HG02884 (cell line): Measurements from ENCODE around the gene NMRK2.
"Not testable (repeated sequence)": the region's sequence is repeated elsewhere in the genome, so short reads cannot be mapped to it uniquely, and the experiment has no call there.

Experiments
- ATAC-seq: cut with Tn5 transposase; IDR thresholded peaks from one replicate; pipeline ENCODE4 v1.9.1; 2021; ENCODE audit warnings: mild to moderate bottlenecking, moderate library complexity; ENCODE audit not compliant: unreplicated experiment

Gene NMRK2

DNA sequence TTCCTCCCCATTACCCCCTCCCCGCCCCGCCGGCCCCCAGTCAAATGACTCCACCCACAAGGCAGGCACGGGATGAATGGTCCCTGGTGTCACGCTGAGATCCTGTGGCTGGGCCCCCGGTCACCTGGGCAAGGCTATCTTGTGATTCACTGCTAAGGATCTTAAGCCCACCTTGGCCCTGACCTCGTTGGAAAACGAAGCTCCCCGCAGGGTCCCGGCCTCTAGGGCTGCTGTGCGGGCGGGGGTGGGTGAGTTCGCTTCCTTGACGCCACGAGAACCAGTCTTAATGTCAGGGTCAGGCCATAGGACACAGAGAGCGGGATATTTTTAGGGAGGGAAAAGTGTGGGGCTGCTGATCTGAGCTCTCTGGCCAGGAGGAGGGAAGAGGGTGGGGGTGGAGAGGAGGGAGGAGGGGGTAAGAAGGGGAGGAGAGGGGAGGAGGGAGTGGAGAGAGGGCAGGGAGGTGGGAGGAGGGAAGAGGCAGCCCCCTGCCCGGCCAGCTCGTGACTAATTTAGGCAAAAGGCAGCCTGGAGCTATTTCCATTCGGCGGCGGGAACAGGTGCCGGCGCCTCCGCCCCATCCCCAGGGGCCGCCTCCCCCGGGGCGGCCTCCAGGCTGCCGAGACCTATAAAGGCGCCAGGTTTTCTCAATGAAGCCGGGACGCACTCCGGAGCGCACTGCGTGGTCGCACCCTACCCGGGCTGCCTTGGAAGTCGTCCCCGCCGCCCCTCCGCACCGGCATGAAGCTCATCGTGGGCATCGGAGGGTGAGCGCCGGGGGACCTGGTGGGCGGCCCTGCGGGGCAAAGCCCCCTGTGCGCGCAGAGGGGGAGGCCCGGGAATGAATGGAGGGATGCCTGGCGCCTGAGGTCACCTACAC lies at the start of gene NMRK2:
Gene NMRK2 (plus strand): TSS at position 139 of the 880 bp plus-strand sequence. CDS start 603 bp downstream, at position 742.
- no peak for ATAC-seq

DNA sequence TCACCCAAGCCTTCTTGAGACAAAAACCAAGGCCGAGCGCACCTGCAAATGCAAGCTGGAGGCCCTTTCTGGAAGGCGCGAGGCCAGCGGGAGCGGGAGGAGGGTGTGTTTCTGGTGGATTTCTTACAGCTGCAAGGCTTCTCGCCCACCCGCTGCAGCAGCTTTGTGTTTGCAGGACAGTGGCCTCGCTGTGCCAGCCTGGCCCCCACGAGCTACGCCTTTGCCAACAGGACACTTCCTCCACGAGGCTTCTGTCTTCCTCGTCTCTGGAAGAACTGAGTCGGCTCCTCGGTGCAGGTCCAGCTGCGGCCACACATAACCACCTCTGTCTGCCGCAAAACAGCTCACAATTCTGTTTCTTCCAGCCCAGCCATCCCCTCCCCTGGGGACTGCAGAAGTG lies 42.3 kb upstream of the NMRK2 start:
- no peak for ATAC-seq

DNA sequence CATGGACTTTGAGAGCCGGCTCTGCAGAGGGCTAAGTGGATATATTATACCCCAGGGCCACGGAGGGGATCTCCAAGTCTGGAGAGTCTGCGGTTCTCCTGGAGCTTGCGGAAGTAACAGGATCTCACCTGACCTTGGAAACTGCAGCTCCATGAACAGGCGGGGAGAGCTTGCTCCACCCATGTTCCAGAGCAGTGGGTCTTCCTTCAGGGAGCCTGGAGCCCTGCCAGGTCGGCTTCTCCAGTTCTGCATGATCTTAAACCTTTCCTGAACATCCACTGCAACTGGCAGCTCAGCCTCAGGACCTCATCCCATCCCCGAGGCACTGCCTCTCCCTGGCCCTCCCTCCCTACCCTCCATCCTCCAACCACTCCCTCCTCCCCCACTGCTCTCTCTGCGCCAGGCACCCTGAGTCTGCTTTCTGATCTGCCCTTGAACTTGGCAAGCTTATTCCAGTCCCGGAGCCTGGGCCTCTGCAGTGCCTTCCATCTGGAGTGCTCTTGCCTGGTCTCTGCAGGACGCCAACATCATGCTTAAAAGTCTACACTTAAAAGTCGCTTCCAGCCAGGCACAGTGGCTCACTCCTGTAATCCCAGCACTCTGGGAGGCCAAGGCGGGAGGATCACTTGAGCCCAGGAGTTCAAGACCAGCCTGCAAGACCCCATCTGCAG lies 39.2 kb upstream of the NMRK2 start:
- ATAC-seq = no peak

DNA sequence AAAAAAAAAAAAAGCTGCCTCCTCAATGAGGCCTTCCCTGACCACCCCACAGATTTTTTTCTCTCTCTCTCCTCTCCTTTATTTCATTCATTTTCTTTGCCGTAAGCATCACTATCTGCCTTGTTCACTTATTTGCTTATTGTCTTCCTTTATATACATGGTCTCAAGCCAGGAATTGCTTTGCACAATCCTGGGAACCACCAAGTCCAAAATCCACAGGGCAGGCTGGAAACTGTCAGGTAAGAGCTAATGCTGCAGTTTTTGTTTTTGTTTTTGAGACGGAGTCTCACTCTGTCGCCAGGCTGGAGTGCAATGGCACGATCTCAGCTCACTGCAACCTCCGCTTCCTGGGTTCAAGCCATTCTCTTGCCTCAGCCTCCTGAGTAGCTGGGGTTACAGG lies 37.9 kb upstream of the NMRK2 start:
- ATAC-seq = not testable (repeated sequence)

DNA sequence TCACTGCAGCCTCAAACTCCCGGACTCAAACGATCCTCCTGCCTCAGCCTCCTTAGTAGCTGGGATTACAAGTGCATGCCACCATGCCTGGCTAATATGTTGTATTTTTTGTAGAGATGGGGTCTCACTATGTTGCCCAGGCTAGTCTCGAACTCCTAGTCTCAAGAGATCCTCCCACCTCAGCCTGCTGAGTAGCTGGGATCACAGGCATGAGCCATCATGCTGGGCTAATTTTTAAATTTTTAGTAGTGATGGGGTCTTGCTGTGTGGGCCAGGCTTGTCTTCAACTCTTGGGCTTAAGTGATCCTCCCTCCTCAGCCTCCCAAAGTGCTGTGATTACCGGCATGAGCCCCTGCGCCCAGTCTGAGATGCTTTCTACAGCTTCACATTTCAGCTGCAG lies 37.1 kb upstream of the NMRK2 start:
- ATAC-seq = no peak

DNA sequence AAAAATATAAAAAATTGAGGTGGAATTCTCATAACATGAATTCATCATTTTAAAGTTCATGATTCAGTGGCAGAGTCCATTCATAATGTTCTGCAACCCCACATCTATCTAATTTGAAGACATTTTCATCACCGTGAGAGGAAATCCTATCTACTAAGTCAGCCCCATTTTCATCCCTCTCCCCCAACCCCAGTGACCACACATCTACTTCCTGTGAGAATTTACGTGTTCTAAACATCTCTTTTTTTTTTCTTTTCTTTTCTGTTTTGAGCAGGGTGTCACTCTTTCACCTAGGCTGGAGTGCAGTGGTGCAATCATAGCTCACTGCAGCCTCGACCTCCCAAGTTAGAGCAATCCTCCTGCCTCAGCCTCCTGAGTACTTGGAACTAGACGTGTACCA lies 34.9 kb upstream of the NMRK2 start:
- no peak for ATAC-seq

DNA sequence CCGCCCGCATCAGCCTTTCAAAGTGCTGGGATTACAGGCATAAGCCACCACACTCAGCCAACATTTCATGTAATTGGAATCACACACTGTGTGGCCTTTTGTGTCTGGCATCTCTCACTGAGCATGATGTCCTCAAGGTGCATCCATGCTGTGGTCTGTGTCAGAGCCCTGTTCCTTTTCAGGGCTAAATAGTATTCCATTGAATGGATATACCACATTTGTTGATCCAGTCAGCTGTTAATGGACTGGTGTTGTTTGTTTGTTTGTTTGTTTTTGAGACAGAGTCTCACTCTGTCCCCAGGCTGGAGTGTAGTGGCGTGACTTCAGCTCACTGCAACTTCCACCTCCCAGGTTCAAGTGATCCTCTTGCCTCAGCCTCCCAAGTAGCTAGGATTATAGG lies 34.4 kb upstream of the NMRK2 start:
- no peak for ATAC-seq

DNA sequence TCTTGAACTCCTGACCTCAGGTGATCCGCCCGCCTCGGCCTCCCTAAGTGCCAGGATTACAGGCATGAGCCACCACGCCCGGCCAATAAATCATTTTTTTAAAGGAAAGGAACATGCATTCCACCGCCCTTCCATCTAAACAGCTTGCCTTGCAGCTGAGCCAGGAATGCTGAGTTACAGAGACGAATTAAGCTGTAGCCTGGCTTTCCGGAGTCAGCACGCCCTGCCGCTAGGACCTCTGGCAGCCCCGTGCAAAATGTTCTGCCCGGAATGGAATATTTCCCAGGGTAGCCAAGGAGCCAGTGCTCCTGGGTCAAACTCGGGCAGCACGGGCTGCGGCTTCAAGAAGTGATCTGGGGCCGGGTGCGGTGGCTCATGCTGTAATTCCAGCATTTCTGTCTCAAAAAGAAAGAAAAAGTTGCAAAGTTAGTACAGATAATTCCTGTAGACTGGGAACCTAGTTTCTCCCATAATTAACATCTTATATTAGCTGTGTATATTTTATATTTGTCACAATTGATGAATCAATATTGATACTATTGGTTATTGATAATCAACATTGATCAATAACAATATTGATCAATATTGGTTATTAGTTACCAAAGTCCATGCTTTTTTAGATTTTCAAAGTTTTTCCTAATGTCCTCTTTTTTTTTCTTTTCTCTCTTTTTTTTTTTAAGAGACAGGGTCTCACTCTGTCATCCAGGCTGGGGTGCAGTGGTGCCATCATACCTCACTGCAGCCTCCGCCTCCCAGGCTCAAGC lies 33.2 kb upstream of the NMRK2 start:
- no peak for ATAC-seq

GRCh38 chr19:3902317-3902973 lies 30.4 kb upstream of the NMRK2 start:
- ATAC-seq = no peak

DNA sequence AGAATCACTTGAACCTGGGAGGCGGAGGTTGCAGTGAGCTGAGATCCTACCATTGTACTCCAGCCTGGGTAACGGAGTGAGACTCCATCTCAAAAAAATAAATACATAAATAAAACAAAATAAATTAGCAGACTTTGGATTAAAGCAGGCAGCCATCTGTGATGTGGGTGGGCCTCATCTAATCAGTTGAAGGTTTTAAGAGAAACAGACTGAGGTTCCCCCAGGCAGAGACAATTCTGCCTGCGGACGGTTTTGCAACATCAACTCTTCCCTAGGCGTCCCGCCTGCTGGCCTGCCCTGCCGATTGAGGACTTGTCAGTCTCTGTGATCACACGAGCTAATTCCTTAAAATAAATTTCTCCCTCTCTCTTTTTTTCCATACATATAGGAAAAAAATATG lies 28.6 kb upstream of the NMRK2 start:
- no peak for ATAC-seq

DNA sequence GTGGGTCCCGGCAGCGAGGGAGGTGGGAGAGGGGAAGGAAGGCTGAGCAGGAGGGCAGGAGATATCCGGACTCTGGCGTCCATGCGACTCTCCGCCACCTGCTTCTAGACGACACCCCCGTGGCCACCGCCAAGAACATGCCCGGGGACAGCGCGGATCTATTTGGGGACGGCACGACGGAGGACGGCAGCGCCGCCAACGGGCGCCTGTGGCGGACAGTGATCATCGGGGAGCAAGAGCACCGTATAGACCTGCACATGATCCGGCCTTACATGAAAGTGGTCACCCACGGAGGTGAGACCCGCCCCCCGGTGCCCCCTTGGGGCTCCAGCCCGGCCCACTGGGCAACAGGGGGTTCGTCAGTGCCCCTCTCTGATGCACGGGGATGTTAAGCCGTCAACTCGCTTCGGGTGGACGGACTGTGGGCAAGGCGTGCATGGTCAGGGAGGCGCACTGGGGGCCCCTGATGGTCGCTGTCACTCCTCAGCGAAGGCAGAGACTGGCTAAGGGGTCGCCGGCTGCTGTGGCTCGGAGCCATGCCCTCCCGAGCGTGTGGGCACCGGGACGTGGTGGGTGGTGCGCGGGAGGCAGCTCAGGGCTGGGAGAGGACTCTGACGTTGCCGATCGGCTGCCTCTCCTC lies 25.1 kb upstream of the NMRK2 start:
- no peak for ATAC-seq

- ATAC-seq = no peak
Measured at GRCh38 chr19:3908266-3909054, 24.4 kb upstream of the NMRK2 start.

DNA sequence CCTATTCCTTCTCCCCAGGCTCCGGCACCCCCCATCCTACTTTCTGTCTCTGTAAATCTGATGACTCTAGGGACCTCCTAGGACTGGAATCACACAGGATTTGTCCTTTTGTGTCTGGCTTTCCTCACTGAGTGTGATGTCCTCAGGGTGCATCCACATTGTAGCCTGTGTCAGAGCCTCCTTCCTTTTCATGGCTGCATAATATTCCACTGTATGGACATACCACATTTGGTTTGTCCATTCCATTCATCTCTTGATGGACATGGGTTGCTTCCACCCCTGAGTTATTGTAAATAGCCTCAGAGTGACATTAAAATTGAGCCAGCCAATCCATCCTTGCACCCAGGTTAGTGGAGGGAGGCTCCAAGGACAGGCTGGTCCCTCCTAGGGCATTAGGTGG lies 22.8 kb upstream of the NMRK2 start:
- ATAC-seq = no peak

- no peak for ATAC-seq
Measured at GRCh38 chr19:3914199-3914598, 18.7 kb upstream of the NMRK2 start.

GRCh38 chr19:3916033-3916432 lies 16.8 kb upstream of the NMRK2 start:
- ATAC-seq = no peak

DNA sequence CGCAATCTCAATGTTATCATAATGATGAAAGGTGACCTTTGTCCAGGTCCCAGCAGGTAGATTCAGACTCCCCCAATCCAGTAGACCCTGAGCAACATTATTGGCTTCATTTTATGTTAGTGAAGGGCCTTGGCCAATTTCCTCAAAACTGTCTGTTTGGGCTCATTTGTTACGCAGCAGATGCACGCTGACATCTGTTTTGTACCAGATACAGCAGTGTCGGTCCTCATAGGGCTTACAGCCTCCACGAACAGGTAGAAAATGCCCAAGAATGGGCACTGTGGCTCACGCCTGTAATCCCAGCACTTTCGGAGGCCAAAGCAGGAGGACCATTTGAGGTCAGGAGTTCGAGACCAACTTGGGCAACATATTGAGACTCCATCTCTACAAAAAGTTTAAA lies 13.1 kb upstream of the NMRK2 start:
- ATAC-seq = no peak

GRCh38 chr19:3923096-3923758 lies 9.6 kb upstream of the NMRK2 start:
- ATAC-seq = no peak

DNA sequence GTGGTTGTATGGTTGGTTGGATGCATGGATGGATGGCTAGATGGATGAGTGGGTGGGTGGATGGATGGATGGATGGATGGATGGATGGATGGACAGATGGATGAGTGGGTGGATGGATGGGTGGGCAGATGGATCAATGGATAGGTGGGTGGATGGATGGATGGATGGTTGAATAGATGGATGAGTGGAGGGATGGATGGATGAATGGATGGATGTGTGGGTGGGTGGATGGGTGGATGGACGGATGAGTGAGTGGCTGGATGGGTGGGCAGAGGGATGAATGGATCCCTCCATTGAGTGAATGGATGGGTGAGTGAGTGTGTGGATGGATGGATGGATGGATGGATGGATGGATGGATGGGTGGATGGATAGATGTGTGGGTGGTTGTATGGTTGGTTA lies 9.0 kb upstream of the NMRK2 start:
- ATAC-seq = no peak

DNA sequence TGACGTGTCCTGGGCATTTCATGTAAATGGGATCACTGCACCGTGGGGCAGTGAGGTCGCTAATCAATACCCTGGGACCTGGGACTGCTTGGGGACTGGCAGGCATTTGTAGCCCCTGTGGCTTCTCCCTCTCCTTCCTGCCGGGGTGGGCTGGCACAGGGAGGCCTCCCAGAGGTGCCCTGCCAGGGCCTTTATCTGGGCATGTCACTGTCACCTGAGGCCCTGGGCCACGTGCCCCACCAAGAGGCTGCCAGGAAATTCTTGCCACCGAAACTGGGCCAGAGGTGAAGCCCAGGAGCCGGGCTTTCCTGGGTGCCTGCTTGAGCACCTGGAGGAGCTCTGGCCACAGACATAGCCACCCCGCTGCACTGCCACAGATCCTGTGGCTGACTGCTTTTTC lies 1.8 kb upstream of the NMRK2 start:
- ATAC-seq = no peak
